GM23338 (cell line): Measurements from ENCODE around the gene NRXN2.

Experiments used
- CREB1 ChIP-seq: fragments of 250-450 bp; sonication (Bioruptor Pico); IDR thresholded peaks from 2 replicates; pipeline ENCODE4 v1.5.0; 2020; ENCODE audit warnings: low read depth, mild to moderate bottlenecking, moderate library complexity
- CTCF ChIP-seq, 2 experiments: fragments of 200-600 bp in 1 of 2; sonication (generic) in 1 of 2; conservative IDR thresholded peaks; 2 replicates each; pipeline versions ENCODE4 v1.5.1 to v1.6.1; 2016 to 2017; ENCODE audit warnings: antibody characterized with exemption in 2 of 2, low read depth in 2 of 2, mild to moderate bottlenecking in 2 of 2, moderate library complexity in 1 of 2
- ETS1 ChIP-seq: IDR thresholded peaks from 2 replicates; pipeline ENCODE4 v1.6.1; 2016; ENCODE audit warnings: antibody characterized with exemption
- EZH2 ChIP-seq: fragments of 200-600 bp; sonication (generic); IDR thresholded peaks from one replicate; pipeline ENCODE4 v1.8.0; 2017; ENCODE audit warnings: antibody characterized with exemption, mild to moderate bottlenecking, low read depth; ENCODE audit not compliant: unreplicated experiment
- EZH2phosphoT487 ChIP-seq: fragments of 200-600 bp; sonication (generic); IDR thresholded peaks from one replicate; pipeline ENCODE4 v1.8.1; 2018; ENCODE audit warnings: antibody characterized with exemption; ENCODE audit not compliant: unreplicated experiment
- JUNB ChIP-seq: IDR thresholded peaks from one replicate; pipeline ENCODE4 v1.6.1; 2016; ENCODE audit warnings: antibody characterized with exemption; ENCODE audit not compliant: unreplicated experiment
- POLR2AphosphoS5 ChIP-seq: IDR thresholded peaks from 2 replicates; pipeline ENCODE4 v1.6.1; 2016; ENCODE audit warnings: antibody characterized with exemption, low read depth
- REST ChIP-seq: IDR thresholded peaks from one replicate; pipeline ENCODE4 v1.6.1; 2018; ENCODE audit warnings: antibody characterized with exemption; ENCODE audit not compliant: unreplicated experiment
- ZNF331 ChIP-seq: fragments of 250-450 bp; sonication (Bioruptor Pico); IDR thresholded peaks from 2 replicates; pipeline ENCODE4 v1.5.0; 2020; ENCODE audit warnings: low read depth, mild to moderate bottlenecking, moderate library complexity

- TF ChIP-seq POLR2AphosphoS5 (no peak), CTCF (conservative IDR thresholded peaks at IDR 0.05; ENCODE audit: low read depth in 2 of 2) (no peak), EZH2 (no peak), CREB1 (no peak), ZNF331 (CRISPR knock-in tag) (no peak), EZH2phosphoT487 (no peak), JUNB (no peak), REST (no peak), ETS1 (no peak)
Observed at GRCh38 chr11:64661146-64661545, 61.9 kb downstream of the NRXN2 start.
